PFSK-1 (cell line): ENCODE measurements around the gene GRB10.

Source experiments
- FOXP2 ChIP-seq: optimal IDR thresholded peaks from 2 replicates; pipeline ENCODE3; 2011; ENCODE audit warnings: borderline replicate concordance, control low read depth, inconsistent platforms; ENCODE audit not compliant: insufficient read depth; ENCODE audit errors: extremely low read length, extremely low read depth
- POLR2AphosphoS5 ChIP-seq: IDR thresholded peaks from 2 replicates; pipeline ENCODE4 v1.6.1; 2012; ENCODE audit warnings: low read depth, mild to moderate bottlenecking, control low read depth, low read length, moderate library complexity
- SIN3A ChIP-seq: IDR thresholded peaks from 2 replicates; pipeline ENCODE4 v1.6.1; 2012; ENCODE audit warnings: mild to moderate bottlenecking, low read length, moderate library complexity, borderline replicate concordance; ENCODE audit not compliant: insufficient read depth
- TAF1 ChIP-seq: IDR thresholded peaks from 2 replicates; pipeline ENCODE4 v1.6.1; 2012; ENCODE audit warnings: low read length, control low read depth, borderline replicate concordance; ENCODE audit not compliant: insufficient read depth
- TF ChIP-seq, protein P1 (sequence below), 2 experiments: IDR thresholded peaks; 2 replicates each; pipeline versions ENCODE4 v1.6.1 to v1.8.0; 2011 to 2012; ENCODE audit warnings: low read depth in 2 of 2, low read length in 2 of 2, control low read depth in 1 of 2, inconsistent platforms in 1 of 2, mild to moderate bottlenecking in 1 of 2, moderate library complexity in 1 of 2; ENCODE audit not compliant: insufficient read depth in 1 of 2

GRB10 gene

DNA sequence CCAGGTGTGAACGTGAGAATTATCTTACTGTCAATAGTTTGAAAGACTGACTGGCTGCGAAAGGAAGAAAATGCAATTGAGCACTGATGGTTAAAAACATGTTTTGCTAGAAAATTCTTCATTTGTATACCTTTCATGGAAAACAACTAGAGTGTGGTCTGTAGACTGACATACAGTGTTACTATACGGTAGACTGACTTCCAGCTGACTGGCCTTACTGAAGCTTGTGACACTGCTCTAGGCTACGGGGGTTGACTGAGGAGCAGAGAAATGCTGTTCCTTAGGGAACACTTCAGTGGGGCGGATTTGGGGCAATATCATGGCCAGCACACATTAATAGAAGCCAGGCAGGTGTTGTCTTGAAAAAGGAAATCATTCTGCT is 191.6 kb downstream of the GRB10 start:
- TF ChIP-seq POLR2AphosphoS5: no peak
- TF ChIP-seq, protein P1, sequence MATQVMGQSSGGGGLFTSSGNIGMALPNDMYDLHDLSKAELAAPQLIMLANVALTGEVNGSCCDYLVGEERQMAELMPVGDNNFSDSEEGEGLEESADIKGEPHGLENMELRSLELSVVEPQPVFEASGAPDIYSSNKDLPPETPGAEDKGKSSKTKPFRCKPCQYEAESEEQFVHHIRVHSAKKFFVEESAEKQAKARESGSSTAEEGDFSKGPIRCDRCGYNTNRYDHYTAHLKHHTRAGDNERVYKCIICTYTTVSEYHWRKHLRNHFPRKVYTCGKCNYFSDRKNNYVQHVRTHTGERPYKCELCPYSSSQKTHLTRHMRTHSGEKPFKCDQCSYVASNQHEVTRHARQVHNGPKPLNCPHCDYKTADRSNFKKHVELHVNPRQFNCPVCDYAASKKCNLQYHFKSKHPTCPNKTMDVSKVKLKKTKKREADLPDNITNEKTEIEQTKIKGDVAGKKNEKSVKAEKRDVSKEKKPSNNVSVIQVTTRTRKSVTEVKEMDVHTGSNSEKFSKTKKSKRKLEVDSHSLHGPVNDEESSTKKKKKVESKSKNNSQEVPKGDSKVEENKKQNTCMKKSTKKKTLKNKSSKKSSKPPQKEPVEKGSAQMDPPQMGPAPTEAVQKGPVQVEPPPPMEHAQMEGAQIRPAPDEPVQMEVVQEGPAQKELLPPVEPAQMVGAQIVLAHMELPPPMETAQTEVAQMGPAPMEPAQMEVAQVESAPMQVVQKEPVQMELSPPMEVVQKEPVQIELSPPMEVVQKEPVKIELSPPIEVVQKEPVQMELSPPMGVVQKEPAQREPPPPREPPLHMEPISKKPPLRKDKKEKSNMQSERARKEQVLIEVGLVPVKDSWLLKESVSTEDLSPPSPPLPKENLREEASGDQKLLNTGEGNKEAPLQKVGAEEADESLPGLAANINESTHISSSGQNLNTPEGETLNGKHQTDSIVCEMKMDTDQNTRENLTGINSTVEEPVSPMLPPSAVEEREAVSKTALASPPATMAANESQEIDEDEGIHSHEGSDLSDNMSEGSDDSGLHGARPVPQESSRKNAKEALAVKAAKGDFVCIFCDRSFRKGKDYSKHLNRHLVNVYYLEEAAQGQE (IDR thresholded peaks at IDR 0.05; ENCODE audit: insufficient read depth in 1 of 2, low read depth in 2 of 2, low read length in 2 of 2): no peak
- TF ChIP-seq SIN3A: no peak
- no peak for TF ChIP-seq FOXP2
- TF ChIP-seq TAF1: no peak

DNA sequence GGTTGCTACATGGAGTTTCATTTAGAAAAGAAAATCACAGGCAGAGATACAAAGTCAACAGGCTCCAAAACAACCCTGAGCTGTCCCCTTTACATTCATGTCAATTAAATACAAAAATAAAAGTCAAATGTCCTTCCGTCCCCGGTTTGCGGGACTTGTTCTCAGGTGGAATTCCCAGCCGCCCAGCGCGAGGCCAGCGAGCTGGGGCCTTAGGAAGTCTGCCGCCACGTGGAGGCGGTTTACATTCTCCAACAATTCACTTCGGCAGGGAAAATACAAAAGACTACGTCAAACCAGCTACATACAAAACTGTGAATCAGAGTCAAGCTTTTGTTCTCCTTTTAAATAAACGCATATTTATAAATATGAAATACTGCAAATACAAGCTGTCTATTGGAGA is 192.2 kb downstream of the GRB10 start:
- no peak for TF ChIP-seq TAF1
- TF ChIP-seq FOXP2: no peak
- TF ChIP-seq, protein P1 (IDR thresholded peaks at IDR 0.05; ENCODE audit: insufficient read depth in 1 of 2, low read depth in 2 of 2, low read length in 2 of 2): no peak
- no peak for TF ChIP-seq SIN3A
- no peak for TF ChIP-seq POLR2AphosphoS5

DNA sequence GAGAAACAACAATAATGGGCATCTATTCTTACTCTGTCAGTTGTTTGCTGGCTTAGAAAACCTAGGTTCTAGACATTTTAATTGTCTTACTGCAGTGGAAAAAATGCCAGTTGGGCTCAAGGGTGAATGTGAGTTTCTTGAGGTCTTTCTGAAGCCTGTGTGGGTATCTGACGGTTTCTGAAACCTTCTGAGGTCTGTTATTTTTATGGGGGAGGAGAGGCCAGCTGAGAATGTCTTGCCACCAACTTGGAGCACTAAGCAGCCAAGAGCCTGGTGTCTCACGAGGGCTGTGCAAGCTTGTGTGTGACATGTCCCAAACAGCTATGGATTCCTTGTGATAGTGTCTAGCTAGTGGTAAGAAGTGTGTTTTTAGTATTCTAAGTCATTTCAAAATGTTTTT is 193.3 kb downstream of the GRB10 start:
- TF ChIP-seq POLR2AphosphoS5: no peak
- no peak for TF ChIP-seq SIN3A
- TF ChIP-seq, protein P1 (IDR thresholded peaks at IDR 0.05; ENCODE audit: insufficient read depth in 1 of 2, low read depth in 2 of 2, low read length in 2 of 2): no peak
- TF ChIP-seq TAF1: no peak

DNA sequence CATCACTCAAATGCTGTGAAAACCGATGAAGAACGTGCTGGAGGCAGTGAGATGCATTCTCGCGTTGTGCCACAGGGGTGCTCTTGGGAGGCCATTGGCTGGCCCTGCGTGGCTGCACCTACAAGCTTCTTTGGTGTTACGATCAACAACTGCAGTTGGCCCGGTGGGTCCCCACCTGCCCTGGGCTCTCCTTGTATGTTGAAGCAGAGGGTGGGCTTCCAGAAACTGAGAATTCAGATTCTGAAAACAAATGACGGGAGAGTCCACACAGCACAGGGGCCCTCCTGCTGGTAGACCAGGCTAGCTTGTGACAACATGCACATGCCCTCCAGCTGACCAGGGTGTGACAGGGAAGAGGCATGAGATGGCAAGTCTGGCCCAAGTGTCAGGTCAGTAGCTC is 193.8 kb downstream of the GRB10 start:
- TF ChIP-seq SIN3A: no peak
- TF ChIP-seq TAF1: no peak
- no peak for TF ChIP-seq POLR2AphosphoS5
- TF ChIP-seq, protein P1 (IDR thresholded peaks at IDR 0.05; ENCODE audit: insufficient read depth in 1 of 2, low read depth in 2 of 2, low read length in 2 of 2): no peak
- TF ChIP-seq FOXP2: no peak

DNA sequence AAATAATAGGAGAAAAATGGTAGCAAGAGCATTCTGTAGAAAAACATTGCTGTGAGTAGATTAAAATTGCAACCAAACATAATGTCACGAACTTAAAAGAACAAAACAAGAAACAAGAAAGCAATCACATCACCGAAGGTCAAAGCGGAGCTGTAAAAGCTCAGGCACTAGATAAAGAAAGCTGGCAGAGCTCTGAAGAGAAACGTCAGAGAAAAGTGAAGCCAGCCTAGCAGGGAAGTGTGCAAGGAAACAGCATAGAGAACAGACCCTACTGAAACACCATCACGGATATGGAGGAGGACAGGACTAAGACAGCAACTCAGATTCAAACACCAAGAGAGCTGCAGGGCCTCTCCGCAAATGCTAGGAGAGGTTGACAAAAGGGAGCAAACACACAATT is 195.0 kb downstream of the GRB10 start:
- TF ChIP-seq POLR2AphosphoS5: no peak
- TF ChIP-seq, protein P1 (IDR thresholded peaks at IDR 0.05; ENCODE audit: insufficient read depth in 1 of 2, low read depth in 2 of 2, low read length in 2 of 2): no peak
- TF ChIP-seq TAF1: no peak
- TF ChIP-seq FOXP2: no peak
- TF ChIP-seq SIN3A: no peak
